LNCaP clone FGC (cell line): Measurements from ENCODE around the gene SLC18A2.

ENCODE experiments used
- DNase-seq: peaks from one replicate; pipeline ENCODE4 v3.0.0-alpha.2; 2011; ENCODE audit warnings: low read depth
- H3K4me3 ChIP-seq: 2 replicates; pipeline ENCODE4 v1.5.1; 2011; ENCODE audit warnings: mild to moderate bottlenecking, low read depth, low read length, control low read depth
- CTCF ChIP-seq: IDR thresholded peaks from 2 replicates; pipeline ENCODE4 v1.5.1; 2012; ENCODE audit warnings: mild to moderate bottlenecking; ENCODE audit not compliant: control insufficient read depth, insufficient read depth; ENCODE audit errors: extremely low read depth

SLC18A2 gene

GRCh38 chr10:117268907-117269306 is 28.0 kb downstream of the SLC18A2 start:
- no peak overlapping the region for H3K4me3 ChIP-seq
- no peak for DNase-seq
- no peak for TF ChIP-seq CTCF

- no peak for DNase-seq
- no peak for TF ChIP-seq CTCF
- H3K4me3 ChIP-seq = no peak overlapping the region
These were observed 30.5 kb downstream of the SLC18A2 start for GRCh38 chr10:117271427-117271826.

GRCh38 chr10:117272195-117273076 is 31.5 kb downstream of the SLC18A2 start:
- no peak for TF ChIP-seq CTCF
- no peak overlapping the region for H3K4me3 ChIP-seq
- no peak for DNase-seq

- DNase-seq = no peak
- TF ChIP-seq CTCF = no peak
- H3K4me3 ChIP-seq = no peak overlapping the region
These were observed 33.1 kb downstream of the SLC18A2 start for GRCh38 chr10:117273980-117274379.

GRCh38 chr10:117274509-117274908 is 33.6 kb downstream of the SLC18A2 start:
- DNase-seq = no peak
- no peak overlapping the region for H3K4me3 ChIP-seq
- TF ChIP-seq CTCF = no peak

- no peak for TF ChIP-seq CTCF
- no peak overlapping the region for H3K4me3 ChIP-seq
- DNase-seq = no peak
These were observed 34.2 kb downstream of the SLC18A2 start for GRCh38 chr10:117275121-117275520.

- no peak overlapping the region for H3K4me3 ChIP-seq
- no peak for TF ChIP-seq CTCF
These were observed 36.8 kb downstream of the SLC18A2 start for GRCh38 chr10:117277675-117278074.

More at GRCh38 chr10:117277675-117278074, 36.8 kb downstream of the SLC18A2 start:
- DNase-seq = no peak
